Globus pallidus (tissue), 1 donor: ENCODE measurements around the gene RNF168.
"Not testable (repeated sequence)": the region's sequence is repeated elsewhere in the genome, so short reads cannot be mapped to it uniquely, and the experiment has no call there.

Experiments
- DNase-seq: peaks from one replicate; pipeline ENCODE4 v3.0.0-alpha.2; 2015; ENCODE audit warnings: low spot score

RNF168 gene

DNA sequence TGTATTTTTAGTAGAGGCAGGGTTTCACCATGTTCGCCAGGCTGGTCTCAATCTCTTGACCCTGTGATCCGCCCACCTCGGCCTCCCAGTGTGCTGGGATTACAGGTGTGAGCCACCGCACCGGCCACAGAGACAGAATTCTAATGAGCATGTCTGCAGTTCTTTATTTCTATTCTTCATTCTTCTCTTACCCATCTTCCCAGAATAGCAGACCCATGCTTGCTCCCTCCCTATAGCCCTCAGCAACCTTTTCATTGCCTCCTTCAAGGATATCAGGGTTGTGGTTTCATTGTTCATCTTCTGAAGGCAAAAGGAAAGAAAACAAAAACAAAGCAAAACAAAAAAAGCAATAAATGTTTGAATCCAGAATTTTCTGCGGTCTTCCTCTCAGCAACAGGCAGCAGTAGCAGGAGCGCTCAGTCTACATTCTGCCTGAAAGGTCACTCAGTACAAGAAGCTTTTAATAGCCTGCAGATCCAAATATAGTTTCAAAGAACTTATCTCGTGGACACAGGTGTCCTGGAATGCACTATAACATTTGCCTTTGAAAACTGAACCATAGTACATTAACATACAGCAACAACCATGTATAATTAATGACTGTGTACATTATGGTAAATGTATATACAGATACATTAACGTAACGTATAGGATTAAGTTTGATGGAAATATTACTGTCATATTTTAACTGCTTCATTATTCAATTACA is 11.5 kb upstream of the RNF168 start, which contains the start of gene SMCO1:
SMCO1 (minus strand) TSS at position 434 of the 709 bp plus-strand sequence; CDS start at position 297, 137 bp downstream.
- no peak for DNase-seq

DNA sequence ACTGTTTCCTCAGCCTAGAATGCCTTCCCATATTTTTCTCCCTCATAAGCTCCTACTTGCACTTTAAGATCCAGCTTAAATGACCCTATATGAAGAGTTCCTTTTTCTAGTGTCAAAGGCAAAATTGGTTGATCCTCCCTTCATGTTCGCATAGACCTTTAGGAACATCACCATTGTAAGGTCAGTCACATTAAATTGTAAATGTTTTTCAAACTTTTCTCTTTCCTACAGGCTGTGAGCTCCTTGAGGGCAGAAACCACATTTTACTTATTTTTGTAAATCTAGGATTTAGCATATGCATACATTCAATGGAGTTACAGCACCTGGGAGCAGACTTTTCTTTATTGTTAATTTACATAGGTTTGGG is 10.8 kb upstream of the RNF168 start:
- DNase-seq, result no peak

DNA sequence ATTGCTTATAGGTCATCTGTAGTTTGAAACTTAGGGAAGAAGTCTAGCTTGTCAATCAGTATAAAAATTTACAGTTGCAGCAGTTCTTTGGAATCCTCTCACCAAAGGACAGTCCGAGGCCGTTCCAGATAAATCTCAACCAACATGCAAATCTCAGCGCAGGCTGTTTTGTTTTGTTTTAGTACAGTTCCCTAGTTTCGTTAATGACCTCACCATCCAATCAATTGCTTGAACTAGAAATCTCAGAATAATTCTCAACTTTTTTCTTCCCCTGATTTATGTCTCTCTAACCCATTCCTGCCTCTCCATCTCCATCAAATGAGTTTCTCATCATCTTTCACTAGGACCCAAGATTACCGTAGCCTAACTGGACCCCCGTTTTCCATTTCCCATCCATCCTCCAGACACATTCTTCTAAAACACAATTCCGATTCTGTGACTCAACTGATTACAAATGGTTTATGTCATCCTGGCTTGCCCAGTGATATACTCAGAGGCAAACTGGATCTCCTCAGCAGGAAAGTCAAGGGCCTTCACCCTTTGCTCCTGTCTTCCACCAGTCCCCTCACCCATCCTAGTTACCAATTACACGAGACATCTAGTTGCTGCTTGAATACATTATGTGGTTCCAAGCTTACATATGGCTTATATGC is 10.3 kb upstream of the RNF168 start:
- DNase-seq, result no peak

DNA sequence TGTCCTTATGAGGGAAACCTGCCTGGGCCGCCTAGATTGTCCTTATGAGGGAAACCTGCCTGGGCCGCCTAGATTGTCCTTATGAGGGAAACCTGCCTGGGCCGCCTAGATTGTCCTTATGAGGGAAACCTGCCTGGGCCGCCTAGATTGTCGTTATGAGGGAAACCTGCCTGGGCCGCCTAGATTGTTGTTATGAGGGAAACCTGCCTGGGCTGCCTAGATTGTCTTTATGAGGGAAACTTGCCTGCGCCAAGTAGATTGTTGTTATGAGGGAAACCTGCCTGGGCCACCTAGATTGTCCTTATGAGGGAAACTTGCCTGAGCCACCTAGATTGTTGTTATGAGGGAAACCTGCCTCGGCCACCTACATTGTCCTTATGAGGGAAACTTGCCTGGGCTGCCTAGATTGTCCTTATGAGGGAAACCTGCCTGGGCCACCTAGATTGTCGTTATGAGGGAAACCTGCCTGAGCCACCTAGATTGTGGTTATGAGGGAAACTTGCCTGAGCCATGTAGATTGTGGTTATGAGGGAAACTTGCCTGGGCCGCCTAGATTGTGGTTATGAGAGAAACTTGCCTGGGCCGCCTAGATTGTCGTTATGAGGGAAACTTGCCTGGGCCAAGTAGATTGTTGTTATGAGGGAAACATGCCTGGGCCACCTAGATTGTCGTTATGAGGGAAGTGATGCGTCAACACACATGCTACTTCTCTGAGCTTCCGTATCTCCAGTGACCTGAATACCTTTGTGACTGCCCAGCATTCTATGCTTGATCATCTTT is 8.3 kb upstream of the RNF168 start:
- not testable (repeated sequence) for DNase-seq

DNA sequence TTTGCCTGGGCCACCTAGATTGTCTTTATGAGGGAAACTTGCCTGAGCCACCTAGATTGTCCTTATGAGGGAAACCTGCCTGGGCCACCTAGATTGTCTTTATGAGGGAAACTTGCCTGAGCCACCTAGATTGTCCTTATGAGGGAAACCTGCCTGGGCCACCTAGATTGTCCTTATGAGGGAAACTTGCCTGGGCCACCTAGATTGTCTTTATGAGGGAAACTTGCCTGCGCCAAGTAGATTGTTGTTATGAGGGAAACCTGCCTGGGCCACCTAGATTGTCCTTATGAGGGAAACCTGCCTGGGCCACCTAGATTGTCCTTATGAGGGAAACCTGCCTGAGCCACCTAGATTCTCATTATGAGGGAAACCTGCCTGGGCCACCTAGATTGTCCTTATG is 7.5 kb upstream of the RNF168 start:
- not testable (repeated sequence) for DNase-seq

DNA sequence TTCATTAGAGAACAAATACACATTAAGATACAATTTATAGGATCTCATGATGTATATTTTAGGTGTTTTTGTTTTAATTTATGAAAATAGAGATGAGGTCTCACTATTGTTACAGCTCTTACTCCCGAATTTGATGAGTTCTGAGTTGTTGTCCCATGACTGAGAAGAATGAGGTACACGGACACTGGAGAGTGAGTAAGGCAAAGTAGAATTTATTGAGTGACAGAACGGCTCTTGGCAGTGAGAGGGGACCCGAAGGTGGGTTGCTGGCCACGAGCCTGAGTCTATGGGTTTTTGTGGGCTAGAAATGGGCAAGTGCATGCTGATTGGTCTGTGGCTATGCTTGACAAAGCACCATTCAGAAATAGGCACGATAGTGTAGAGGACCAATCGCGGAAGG is 3.1 kb upstream of the RNF168 start:
- DNase-seq, result no peak

DNA sequence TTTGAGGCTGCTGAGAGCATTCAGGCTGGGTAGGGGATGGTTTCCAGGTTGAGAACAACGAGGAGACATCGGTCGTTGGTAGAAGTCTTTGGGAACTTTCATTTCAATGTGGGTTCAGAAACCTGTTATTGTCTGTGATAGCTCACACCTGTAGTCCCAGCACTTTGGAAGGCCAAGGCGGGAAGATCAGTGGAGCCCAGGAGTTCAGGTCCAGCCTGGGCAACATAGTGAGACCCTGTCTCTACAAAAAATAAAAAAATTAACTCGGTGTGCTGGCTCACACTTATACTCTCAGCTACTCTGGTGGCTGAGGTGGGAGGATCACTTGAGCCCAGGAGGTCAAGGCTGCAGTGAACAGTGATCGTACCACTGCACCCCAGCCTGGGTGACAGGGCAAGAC is 988 bp upstream of the RNF168 start:
- no peak for DNase-seq

DNA sequence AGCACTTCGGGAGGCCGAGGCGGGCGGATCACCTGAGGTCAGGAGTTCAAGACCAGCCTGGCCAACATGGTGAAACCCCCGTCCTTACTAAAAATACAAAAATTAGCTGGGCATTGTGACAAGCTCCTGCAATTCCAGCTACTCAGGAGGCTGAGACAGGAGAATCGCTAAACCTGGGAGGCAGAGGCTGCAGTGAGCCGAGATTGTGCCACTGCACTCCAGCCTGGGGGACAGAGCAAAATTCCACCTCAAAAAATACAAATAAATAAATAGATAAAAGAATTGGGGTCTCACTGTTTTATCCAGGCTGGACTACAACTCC is 470 bp upstream of the RNF168 start:
- DNase-seq, result not testable (repeated sequence)

DNA sequence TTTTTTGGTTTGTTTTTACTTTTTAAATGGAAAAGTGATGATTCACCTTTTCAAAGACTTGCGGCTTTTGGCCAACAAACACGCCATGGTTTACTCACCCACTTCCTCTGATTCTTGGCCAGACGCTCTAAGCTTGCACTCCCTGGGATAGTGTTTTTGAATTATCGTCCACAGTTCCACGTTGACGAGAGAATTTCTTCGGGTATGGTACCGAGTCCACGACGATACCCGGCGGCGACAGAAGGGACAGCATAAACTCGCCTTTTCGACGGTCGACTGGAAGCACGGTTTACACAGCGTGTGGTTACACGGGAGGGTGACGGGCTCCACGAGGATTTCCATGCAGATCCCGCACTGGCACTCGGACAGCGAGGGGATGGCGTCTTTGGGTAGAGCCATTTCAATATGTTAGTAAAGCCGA is 783 bp downstream of the RNF168 start:
- DNase-seq, result peak; percentile 38

DNA sequence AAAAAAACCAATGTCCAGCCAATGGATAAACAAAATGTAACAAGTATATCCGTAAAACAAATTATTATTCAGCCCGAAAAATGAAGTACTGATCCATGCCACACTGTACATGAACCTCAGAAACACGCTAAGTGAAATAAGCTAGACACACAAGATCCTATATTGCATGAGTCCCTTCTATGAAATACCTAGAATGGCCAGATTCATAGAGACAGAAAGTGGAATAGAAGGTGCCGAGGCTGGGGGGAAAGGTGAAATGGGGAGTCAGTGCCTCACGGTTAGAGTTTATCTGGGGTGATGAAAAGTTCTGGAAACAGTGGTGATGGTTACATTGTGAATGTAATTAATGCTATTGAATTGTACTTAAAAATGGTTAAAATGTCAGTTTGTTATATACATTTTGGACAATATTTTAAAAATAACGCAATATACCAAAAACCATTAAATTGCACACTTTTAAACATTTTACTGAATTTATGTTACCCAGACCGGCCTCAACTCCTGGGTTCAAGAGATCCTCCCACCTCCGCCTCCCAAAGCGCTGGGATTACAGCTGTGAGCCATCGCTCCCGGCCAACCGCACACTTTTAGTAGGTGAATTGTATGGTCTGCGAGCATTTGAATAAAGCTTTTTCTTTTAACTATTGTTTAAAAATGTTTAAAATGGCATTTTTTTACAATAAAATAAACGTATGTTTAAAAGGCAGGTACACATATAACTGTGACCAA is 2.1 kb downstream of the RNF168 start:
- no peak for DNase-seq

DNA sequence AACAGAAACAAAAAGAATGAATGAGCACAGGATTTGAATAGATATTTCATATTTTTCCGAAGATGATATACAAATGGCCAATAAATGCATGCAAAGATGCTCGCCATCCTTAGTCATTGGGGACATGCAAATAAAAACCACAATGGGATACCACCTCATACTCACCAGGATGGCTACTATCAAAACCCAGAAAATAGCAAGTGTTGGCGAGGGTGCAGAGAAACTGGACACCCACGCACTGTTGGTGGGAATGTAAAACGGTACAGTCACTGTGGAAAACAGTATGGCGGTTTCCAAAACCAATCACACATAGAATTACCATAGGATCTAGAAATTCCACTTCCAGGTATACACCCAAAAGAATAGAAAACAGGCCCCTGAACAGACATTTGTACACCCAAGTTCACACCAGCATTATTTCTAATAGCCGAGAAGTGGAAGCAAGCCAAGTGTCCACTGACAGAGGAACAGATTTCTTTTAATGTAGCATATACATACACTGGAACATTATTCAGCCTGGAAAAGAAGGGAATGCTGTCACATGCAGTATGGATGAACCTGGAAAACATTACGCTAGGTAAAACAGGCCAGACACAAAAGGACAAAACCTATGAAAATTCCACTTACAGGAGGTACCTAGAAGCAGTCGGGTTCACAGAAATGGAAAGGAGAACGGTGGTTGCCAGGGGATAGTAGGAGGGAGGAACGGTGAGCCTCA is 3.6 kb downstream of the RNF168 start:
- no peak for DNase-seq

DNA sequence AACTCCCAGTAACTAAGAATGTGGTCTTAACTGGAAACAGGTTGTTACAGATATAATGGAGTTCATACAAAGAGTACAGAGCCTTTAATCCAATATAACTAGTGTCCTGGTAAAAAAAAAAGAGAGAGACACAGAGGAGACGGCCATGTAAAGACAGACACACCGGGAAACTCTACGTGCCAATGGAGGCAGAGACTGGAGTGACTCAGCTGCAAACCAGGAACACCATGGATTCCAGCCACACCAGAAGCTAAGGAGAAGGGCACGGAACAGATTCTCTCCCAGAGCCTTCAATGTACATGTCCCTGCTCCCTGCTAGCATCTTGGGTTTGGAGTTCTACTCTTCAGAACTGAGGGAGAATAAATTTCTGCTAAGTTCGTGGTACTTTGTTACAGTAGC is 4.5 kb downstream of the RNF168 start:
- DNase-seq, result no peak

DNA sequence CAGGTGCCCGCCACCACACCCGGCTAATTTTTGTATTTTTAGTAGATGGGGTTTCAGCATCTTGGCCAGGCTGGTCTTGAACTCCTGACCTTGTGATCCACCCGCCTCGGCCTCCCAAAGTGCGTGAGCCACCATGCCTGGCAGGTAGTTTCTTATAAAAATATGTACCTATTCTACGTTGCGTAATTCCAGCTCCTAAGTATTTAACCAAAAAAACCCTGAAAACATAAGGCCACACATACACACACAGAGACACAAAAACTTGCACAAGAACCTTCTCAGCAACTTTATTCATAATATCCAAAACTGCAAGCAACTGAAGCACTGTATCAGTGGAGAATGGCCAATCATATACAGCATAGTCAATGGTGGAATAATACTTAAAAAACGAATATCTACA is 5.3 kb downstream of the RNF168 start:
- no peak for DNase-seq

DNA sequence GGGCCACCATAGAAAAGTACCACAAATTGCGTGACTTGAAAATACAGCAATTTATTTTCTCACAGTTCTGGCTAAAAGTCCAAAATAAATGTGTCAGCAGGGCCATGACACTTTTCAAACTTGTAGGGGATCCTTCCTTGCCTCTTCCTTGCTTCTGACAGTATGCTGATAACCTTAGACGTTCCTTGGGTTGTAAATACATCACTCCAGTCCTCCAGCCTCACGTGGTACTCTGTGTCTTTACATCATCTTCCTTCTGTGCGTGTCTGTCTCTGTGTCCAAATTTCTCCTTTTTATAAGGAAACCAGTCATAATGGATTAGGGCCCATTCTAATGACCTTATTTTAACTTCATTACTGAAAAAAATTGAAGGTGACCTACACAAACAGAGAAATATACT is 7.4 kb downstream of the RNF168 start:
- DNase-seq, result no peak

DNA sequence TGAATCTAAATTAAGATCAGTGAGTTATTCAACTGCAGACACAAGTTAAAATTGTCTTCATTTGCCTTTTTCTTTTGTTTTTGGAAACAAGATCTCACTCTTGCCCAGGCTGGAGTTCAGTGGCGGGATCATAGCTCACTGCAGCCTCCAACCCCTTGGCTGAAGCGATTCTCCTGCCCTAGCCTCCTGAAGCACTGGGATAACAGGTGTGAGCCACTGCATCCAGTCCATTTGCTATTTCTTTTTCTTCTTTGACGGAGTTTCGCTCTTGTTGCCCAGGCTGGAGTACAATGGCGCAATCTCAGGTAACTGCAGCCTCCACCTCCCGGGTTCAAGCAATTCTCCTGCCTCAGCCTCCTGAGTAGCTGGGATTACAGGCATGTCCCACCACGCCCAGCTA is 10.3 kb downstream of the RNF168 start:
- no peak for DNase-seq

DNA sequence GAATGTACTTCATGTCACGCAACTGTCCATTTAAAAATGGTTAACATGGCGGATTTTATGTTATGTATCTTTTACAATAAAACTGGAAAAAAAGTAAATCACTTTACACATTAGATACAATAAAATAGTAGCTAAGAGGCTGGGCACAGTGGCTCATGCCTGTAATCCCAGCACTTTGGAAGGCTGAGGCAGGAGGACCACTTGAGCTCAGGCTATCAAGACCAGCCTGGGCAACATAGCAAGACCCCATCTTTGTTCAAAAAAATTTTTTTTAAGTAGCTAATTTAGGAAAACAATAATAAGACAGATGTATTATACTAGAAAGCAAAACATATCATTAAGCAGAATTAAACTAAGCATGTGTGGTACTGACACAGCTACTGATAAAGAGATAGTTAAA is 11.5 kb downstream of the RNF168 start:
- DNase-seq, result no peak

DNA sequence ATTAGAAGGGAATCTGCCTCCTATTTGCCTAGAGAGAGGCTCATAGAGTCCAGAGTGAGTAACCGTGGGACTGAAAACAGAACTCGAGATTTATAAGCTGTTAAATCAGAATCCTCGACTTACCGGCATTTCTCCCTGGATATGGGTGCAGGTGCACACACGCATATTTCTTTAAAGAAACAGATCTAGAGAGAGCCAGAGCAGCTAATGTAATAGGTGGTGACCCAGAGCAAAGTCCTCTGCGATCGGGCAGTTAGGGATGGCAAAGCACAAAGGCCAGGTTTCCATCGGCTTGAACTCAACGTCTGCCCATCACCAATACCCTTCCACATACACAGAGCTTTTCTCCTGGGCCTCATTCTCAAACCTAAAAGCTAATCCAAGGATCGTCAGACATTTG is 13.8 kb downstream of the RNF168 start:
- DNase-seq, result no peak

DNA sequence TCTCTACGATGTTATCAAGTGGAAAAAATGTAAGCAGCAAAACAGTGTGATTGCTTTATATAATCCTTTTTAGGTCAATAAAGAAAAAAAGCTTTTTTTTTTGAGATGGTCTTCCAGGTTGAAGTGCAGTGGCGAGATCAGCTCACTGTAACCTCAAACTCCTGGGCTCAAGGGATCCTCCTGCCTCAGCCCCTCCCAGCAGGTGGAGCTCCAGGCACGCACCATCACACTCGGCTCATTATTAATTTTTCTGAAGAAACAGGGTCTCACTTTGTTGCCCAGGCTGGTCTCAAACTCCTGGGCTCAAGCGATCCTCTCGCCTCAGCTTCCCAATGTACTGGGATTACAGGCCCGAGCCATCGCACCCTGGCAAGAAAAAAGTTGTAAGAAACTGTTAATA is 17.3 kb downstream of the RNF168 start:
- DNase-seq, result no peak

DNA sequence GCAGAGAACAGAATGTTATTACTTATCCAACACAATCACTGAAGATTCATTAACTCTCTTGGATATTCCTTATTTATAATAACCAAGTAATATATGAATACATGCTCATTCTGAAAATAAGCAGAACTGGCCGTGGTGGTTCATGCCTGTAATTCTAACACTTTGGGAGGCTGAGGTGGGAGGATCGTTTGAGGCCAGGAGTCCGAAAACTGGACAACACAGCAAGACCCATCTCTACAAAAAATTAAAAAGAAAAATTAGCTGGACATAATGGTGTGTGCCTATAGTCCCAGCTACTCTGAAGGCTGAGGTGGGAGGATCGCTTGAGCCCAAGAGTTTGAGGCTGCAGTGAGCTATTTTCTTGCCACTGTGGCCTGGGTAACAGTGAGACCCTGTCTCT is 25.9 kb downstream of the RNF168 start:
- no peak for DNase-seq

DNA sequence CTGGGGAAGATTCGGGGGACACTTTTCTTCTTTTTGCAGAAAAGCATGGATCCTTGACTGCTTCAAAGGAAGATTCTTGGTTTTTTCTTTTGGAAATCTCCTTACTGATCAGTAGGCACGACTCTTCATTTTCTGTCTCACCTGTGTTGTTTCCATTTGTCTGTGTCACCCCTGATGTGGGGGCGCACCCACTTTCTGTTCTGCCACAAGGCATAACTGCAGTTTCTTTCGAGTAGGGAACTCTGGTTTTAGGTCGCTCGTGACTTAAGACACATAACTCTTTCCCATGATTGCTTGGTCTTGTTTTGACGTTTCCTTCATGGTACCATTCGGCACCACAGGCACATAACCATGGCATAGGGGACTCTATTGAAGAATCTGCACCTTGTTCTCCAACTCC is 31.3 kb downstream of the RNF168 start:
- DNase-seq, result no peak

DNA sequence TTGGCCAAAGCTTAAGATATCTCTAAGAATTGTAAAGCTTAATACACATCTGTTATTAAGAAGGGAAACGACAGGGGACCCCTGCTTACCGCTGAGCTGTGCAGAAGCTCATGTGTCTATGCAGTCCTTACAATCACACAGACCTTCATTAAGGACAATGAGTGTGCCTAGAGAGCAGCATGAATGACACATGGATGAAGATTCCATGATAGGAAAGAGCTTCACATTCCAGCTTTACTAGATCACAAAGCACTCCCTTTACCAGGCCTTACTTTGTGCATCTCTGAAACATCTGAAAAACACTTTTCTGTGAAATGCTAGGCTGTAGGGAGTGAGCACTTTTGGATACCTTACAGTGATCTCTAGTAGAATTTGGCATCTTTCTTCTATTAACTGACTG is 32.0 kb downstream of the RNF168 start:
- DNase-seq, result no peak

DNA sequence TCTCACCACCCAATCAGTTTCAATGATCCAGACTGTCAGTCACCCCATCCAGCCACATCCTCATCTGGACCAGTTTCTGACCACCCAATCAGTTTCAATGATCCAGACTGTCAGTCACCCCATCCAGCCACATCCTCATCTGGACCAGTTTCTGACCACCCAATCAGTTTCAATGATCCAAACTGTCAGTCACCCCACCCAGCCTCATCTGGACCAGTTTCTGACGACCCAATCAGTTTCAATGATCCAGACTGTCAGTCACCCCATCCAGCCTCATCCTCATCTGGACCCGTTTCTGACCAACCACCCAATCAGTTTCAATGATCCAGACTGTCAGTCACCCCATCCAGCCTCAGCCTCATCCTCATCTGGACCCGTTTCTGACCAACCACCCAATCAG is 33.4 kb downstream of the RNF168 start:
- not testable (repeated sequence) for DNase-seq
